CD4-positive, alpha-beta T cell treated with Interleukin-15 for 4 hours (primary cell): ENCODE data around the gene MUC5B.
"Not testable (repeated sequence)": the region's sequence is repeated elsewhere in the genome, so short reads cannot be mapped to it uniquely, and the experiment has no call there.

Experiments
- DNase-seq: peaks from one replicate; pipeline ENCODE4 v3.0.0-alpha.2; 2020; ENCODE audit warnings: low spot score

Gene MUC5B

DNA sequence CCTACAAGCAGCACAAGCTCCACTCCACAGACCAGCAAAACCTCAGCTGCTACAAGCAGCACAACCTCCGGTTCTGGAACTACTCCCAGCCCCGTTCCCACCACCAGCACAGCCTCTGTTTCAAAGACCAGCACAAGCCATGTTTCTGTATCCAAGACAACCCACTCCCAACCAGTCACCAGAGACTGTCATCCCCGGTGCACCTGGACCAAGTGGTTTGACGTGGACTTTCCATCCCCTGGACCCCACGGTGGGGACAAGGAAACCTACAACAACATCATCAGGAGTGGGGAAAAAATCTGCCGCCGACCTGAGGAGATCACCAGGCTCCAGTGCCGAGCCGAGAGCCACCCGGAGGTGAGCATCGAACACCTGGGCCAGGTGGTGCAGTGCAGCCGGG is 33.0 kb upstream of the MUC5B start:
- not testable (repeated sequence) for DNase-seq

- DNase-seq = not testable (repeated sequence)
Observed at GRCh38 chr11:1191786-1192470, 30.9 kb upstream of the MUC5B start.

- DNase-seq = no peak
Observed at GRCh38 chr11:1192741-1193325, 30.0 kb upstream of the MUC5B start.

- no peak for DNase-seq
Observed at GRCh38 chr11:1193326-1194230, 29.3 kb upstream of the MUC5B start.

DNA sequence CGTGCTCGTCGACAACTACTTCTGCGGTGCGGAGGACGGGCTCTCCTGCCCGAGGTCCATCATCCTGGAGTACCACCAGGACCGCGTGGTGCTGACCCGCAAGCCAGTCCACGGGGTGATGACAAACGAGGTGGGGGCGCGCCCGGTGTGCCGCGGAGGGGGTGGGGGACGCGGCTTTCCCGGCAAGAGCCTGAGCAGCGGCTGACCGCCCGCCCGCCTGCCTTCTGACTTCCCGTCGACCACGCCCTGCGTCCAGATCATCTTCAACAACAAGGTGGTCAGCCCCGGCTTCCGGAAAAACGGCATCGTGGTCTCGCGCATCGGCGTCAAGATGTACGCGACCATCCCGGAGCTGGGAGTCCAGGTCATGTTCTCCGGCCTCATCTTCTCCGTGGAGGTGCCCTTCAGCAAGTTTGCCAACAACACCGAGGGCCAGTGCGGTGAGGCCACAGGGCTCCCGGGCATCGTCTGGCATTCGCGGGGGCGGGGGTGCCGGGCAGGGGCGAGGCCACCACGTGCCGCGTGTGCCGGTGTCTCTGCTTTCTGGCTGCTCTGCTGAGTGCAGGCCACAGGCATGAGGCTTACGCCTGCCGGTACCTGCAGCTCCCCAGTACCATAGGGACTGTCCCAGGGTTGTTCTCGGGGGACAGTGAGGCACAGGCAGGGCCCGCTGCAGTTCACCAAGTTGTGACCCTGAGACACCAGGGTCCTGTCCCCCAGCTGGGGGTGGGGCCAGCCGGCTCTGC is 28.5 kb upstream of the MUC5B start:
- no peak for DNase-seq

GRCh38 chr11:1194977-1195681 is 27.7 kb upstream of the MUC5B start:
- no peak for DNase-seq

DNA sequence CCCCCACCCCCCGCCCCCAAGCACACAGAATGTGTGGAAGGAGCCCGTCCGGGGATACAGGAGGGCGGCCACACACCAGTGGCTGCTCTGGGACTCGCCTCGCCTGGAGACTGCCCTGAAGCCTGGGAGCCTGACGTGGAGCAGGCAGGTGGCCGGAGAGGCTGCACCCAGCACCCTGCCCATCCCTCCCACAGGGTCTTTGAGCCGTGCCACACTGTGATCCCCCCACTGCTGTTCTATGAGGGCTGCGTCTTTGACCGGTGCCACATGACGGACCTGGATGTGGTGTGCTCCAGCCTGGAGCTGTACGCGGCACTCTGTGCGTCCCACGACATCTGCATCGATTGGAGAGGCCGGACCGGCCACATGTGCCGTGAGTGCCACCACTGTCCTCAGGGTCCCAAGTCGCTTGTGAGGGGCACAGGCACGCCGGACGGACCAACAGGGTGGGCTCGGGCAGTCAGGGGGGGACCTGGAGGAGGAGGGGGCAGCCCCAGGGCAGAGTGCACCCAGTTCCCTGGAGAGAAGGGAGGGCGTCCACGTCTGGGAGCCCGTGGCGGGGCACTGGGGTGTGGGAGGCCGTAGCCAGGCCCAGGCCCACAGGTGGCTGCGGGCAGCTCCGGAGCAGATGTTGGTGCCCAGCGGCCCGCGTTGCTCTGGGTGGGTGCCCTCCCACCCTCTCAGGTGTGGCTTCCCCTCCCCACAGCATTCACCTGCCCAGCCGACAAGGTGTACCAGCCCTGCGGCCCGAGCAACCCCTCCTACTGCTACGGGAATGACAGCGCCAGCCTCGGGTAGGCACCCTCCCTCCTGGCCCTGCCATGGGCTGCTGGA is 27.0 kb upstream of the MUC5B start:
- DNase-seq = no peak

DNA sequence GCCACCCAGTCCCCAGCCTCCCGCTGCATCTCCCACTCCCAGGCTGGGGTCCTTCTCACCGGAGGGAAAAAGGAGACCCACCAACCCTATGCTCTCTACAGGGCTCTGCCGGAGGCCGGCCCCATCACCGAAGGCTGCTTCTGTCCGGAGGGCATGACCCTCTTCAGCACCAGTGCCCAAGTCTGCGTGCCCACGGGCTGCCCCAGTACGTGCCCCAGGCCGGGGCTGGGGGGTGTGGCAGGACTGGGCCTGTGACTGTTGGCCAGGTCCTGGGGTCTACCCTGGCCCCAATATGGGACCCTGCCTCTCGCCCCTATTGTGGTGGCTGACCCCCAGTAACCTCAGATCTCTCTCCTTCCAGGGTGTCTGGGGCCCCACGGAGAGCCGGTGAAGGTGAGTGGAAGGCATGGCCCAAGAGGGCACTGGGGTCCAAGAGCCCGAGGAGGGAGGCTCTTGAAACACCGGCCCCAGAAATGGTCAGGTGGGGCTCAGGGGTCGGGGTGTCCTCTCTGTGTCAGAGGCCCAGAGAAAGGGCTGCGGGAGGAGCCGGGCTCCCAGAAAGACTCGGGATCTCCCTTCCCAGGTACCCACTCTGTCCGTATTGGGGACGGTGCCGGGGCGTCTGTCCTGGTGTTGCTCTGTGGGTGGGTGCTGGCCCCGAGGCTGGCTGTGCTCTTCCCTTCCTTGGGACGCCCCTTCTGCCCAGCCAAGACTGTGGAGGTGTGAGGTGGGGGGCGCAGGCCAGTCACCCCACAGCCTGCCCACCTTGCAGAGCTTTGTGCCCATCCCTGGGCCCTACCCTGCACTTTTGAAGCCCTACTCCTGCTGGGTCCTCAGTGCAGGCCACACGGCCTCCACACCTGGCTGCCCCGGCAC is 26.1 kb upstream of the MUC5B start:
- DNase-seq = no peak

GRCh38 chr11:1197431-1197885 is 25.4 kb upstream of the MUC5B start:
- no peak for DNase-seq

- DNase-seq = no peak
Observed at GRCh38 chr11:1197886-1198560, 24.8 kb upstream of the MUC5B start.

- DNase-seq = no peak
Observed at GRCh38 chr11:1198561-1199240, 24.2 kb upstream of the MUC5B start.

- no peak for DNase-seq
Observed at GRCh38 chr11:1199241-1199750, 23.6 kb upstream of the MUC5B start.

DNA sequence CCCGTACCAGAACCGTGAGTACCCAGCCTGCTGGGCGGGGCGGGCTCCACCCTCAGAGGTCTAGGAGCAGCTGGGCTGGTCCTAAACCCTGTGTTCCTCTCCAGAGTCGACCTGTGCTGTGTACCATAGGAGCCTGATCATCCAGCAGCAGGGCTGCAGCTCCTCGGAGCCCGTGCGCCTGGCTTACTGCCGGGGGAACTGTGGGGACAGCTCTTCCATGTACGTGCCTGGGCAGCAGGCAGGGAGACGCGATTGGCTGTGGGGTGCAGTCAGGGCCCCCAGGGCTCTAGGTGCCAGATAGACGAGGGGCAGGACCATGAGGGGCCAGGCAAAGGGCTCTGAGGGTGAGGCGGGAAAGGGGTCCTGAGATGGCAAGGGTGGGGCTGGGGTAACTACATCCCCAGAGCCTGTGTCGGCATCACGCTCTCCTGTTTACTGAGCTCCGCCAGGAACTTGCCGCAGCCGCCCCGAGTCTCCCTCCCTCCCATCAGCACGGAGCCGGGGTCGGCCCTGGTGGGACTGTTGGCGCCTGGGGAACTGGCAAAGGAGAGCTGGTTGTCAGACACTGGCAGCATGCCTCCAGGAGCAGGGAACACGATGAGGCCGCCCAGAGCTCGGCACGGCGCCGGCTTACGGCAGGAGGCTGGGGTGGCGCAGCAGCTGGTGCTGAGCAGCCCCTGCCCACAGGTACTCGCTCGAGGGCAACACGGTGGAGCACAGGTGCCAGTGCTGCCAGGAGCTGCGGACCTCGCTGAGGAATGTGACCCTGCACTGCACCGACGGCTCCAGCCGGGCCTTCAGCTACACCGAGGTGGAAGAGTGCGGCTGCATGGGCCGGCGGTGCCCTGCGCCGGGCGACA is 22.9 kb upstream of the MUC5B start:
- DNase-seq = no peak

DNA sequence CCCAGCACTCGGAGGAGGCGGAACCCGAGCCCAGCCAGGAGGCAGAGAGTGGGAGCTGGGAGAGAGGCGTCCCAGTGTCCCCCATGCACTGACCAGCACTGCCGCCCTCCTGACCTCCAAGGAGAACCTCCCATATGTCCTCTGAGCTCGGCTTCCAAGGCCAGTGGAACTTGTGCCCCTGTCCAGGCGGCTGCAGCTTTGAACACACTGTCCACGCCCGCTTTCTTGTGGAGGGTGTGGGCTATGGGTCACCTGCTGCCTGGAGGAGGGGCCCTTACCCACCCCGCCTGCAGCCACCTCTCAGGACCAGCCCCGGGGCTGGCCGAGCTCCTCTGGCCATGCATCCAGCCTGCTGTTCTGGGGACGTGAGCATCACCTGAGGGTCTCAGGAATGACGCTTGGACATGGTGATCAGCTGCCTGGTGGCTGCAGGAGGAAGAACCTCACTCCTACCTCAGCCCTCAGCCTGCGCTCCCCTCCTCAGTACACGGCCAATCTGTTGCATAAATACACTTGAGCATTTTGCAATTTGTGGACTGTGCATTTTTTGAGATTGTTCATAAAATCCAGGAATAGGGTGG is 22.2 kb upstream of the MUC5B start:
- DNase-seq = no peak

GRCh38 chr11:1201395-1202153 is 21.3 kb upstream of the MUC5B start:
- DNase-seq = no peak

- DNase-seq = no peak
Observed at GRCh38 chr11:1202154-1202775, 20.6 kb upstream of the MUC5B start.
